ENCODE measurements around the gene AFAP1L1. TPM values are rescaled to one million over a fixed set of nuclear protein-coding genes. Genes with fewer than 3 reads are reported as not detected.

Gene AFAP1L1
- total RNA-seq, 4 donors from 2014 or later = 10.3 to 20.6 (median 14.0) TPM

DNA sequence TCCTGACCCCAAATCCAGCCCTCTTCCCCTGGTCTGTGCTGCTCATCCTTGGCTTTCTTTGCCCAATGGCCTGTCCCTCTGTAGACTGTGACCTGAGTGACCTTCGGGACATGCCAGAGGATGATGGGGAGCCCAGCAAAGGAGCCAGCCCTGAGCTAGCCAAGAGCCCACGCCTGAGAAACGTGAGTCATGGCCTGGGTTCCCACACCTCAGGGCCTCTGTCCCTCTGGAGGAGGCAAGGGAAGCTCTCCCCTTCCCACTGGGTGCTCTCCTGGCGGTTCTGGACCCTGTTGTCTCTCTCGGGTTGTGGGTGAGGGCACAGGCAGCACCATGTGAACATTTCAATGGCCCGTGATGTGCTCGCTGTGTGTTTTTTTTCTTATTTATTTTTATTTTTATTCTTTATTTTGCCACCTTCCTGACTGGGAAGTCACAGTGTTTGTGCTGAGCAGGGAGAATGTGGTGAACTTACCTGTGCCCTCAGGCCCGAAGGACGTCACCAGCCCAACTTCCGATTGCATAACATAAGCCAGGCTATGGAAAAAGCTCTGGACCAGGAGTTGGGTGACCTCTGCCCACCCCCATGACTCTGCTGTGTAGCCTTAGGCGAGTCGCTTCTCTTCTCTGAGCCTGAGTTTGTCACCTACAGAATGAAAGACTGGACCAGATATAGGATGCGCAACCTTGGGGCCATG lies 29.5 kb downstream of the AFAP1L1 start:
- TF ChIP-seq POLR2A (IDR thresholded peaks at IDR 0.05) = no peak
- no peak for TF ChIP-seq POLR2AphosphoS5 (IDR thresholded peaks at IDR 0.05)
- TF ChIP-seq, protein P1, sequence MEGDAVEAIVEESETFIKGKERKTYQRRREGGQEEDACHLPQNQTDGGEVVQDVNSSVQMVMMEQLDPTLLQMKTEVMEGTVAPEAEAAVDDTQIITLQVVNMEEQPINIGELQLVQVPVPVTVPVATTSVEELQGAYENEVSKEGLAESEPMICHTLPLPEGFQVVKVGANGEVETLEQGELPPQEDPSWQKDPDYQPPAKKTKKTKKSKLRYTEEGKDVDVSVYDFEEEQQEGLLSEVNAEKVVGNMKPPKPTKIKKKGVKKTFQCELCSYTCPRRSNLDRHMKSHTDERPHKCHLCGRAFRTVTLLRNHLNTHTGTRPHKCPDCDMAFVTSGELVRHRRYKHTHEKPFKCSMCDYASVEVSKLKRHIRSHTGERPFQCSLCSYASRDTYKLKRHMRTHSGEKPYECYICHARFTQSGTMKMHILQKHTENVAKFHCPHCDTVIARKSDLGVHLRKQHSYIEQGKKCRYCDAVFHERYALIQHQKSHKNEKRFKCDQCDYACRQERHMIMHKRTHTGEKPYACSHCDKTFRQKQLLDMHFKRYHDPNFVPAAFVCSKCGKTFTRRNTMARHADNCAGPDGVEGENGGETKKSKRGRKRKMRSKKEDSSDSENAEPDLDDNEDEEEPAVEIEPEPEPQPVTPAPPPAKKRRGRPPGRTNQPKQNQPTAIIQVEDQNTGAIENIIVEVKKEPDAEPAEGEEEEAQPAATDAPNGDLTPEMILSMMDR (IDR thresholded peaks at IDR 0.05) = no peak
- no peak for TF ChIP-seq EP300 (IDR thresholded peaks at IDR 0.05)
- peaks cover 0 to 37% of the 10 kb centered on the region in 2 donors for H3K36me3 ChIP-seq
- H3K27me3 ChIP-seq = no peaks in the 10 kb centered on the region
- no peak overlapping the region for H3K27ac ChIP-seq
- 100% methylated on average over 2 of the region's 13 CpGs for WGBS, 2 donors (ENCODE audit: low coverage in 1 of 2)
- no peak for ATAC-seq
- no peak overlapping the region for H3K4me3 ChIP-seq
- peaks cover 0 to 10% (median 0%) of the 10 kb centered on the region in 3 donors for H3K4me1 ChIP-seq
- no peaks in the 10 kb centered on the region for H3K9me3 ChIP-seq

DNA sequence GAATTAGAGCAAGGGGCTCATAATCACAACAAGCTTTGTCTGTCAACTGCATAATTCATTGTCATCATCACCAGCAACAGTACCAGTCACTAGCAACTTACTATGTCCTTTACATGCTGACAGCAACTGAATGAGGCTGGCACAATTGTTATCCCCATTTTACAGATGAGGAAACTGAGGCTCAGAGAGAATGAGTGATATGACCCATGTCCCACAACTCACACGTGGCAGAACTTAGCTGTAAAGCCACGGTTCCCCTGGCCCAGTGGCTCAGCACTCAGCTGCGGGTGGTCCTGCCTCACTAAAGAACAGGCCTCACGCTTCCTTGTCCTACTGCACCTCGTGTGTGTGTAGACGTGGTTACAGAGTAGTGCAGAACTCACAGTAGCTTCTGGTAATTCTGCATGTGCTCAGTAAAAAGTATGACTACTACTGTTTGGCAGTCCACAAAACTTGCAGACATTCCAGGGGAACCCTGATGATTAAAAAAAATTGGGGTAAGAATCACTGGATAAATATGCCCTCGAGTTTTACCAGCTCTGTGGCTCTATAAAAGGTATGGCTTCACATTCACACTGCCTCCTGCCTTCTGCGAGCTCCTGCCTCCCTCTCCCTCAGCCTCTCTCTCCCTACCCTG lies 30.2 kb downstream of the AFAP1L1 start:
- Histone ChIP-seq H3K4me1 (peaks cover 0 to 10% (median 0%) of the 10 kb centered on the region in 3 donors), H3K27ac (no peak overlapping the region), H3K36me3 (peaks cover 0 to 39% of the 10 kb centered on the region in 2 donors), H3K27me3 (no peaks in the 10 kb centered on the region), H3K4me3 (no peak overlapping the region), H3K9me3 (no peaks in the 10 kb centered on the region)
- TF ChIP-seq POLR2A (IDR thresholded peaks at IDR 0.05) (no peak), POLR2AphosphoS5 (IDR thresholded peaks at IDR 0.05) (no peak), EP300 (IDR thresholded peaks at IDR 0.05) (no peak)
- TF ChIP-seq, protein P1 (IDR thresholded peaks at IDR 0.05) = no peak
- WGBS, 2 donors (ENCODE audit: low coverage in 1 of 2) = 65 to 79% methylated on average over 2 to 5 of the region's 8 CpGs
- ATAC-seq = no peak

DNA sequence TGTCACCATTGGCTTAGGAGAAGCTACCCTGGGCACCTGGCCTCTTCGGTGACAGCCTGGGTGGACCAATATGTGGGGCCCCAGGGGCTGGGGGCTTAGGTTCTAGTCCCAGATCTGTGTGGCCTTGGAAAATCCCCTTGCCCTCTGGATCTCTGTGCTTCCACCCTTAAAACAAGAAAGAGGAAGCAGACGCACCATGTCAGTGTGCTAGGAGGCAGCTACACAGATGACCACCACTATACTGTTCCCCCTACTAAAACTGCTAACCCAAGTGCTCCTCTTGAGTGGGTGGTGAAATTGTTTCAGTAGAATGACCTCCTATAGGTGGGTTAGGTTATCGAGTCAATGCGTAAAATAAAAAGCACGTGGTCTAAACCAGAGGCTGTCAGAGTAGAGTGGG lies 31.0 kb downstream of the AFAP1L1 start:
- peaks cover 0 to 44% of the 10 kb centered on the region in 2 donors for H3K36me3 ChIP-seq
- no peaks in the 10 kb centered on the region for H3K9me3 ChIP-seq
- 92 to 93% methylated on average over 3 of the region's 5 CpGs for WGBS, 2 donors (ENCODE audit: low coverage in 1 of 2)
- no peak for ATAC-seq
- no peak overlapping the region for H3K27ac ChIP-seq
- TF ChIP-seq EP300 (IDR thresholded peaks at IDR 0.05) (no peak), POLR2AphosphoS5 (IDR thresholded peaks at IDR 0.05) (no peak), POLR2A (IDR thresholded peaks at IDR 0.05) (no peak)
- TF ChIP-seq, protein P1 (IDR thresholded peaks at IDR 0.05) = no peak
- peaks cover 0 to 10% (median 0%) of the 10 kb centered on the region in 3 donors for H3K4me1 ChIP-seq
- no peaks in the 10 kb centered on the region for H3K27me3 ChIP-seq
- H3K4me3 ChIP-seq = no peak overlapping the region

DNA sequence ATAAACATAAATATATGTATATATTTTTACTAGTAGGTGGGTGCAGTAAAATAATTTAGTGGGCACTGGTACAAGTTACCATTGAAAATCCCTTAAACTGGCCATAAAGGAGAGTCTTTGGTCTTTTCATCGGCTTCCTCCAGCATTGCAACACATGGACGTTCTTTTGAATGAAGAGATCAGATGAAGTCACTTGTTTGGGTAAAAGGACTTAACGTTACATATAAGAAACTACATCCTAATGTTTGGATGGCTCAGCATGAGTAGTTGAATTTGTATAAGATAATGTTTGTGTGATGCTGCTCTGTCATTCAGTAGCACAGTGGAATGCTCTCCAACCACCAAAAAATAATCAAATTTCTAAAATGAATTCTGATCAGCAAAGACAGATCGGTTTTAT lies 31.6 kb downstream of the AFAP1L1 start:
- peaks cover 0 to 47% of the 10 kb centered on the region in 2 donors for H3K36me3 ChIP-seq
- no peaks in the 10 kb centered on the region for H3K9me3 ChIP-seq
- no peaks in the 10 kb centered on the region for H3K27me3 ChIP-seq
- H3K4me3 ChIP-seq = no peak overlapping the region
- TF ChIP-seq POLR2A (IDR thresholded peaks at IDR 0.05) = no peak
- TF ChIP-seq, protein P1 (IDR thresholded peaks at IDR 0.05) = no peak
- TF ChIP-seq POLR2AphosphoS5 (IDR thresholded peaks at IDR 0.05) = no peak
- TF ChIP-seq EP300 (IDR thresholded peaks at IDR 0.05) = no peak
- peaks cover 0 to 5% (median 0%) of the 10 kb centered on the region in 3 donors for H3K4me1 ChIP-seq
- WGBS, 2 donors (ENCODE audit: low coverage in 1 of 2) = 69 to 85% methylated on average over 4 of the region's 4 CpGs
- ATAC-seq = no peak
- H3K27ac ChIP-seq = no peak overlapping the region
